Adipocyte (in vitro differentiated cells): ENCODE data around the gene SGTB.
A peak's percentile ranks its signal among the peaks of the same experiment; 100 is the strongest.

Source experiments
- DNase-seq: peaks from one replicate; pipeline ENCODE4 v3.0.0-alpha.2; 2015; ENCODE audit warnings: low read depth
- H3K27me3 ChIP-seq: replicated peaks from 2 replicates; pipeline ENCODE4 v1.7.0; 2013; ENCODE audit warnings: mild to moderate bottlenecking, low read length, moderate library complexity; ENCODE audit not compliant: control insufficient read depth, insufficient read depth
- H3K36me3 ChIP-seq: 2 replicates; pipeline ENCODE4 v1.7.0; 2013; ENCODE audit warnings: low read length, mild to moderate bottlenecking, moderate library complexity; ENCODE audit not compliant: control insufficient read depth, insufficient read depth, severe bottlenecking
- H3K4me1 ChIP-seq: 2 replicates; pipeline ENCODE4 v1.7.0; 2013; ENCODE audit warnings: mild to moderate bottlenecking, low read length, moderate library complexity; ENCODE audit not compliant: control insufficient read depth, insufficient read depth
- H3K4me3 ChIP-seq: 2 replicates; pipeline ENCODE4 v1.7.0; 2013; ENCODE audit warnings: mild to moderate bottlenecking, low read length, moderate library complexity
- H3K9ac ChIP-seq: 2 replicates; pipeline ENCODE4 v1.7.0; 2013; ENCODE audit warnings: mild to moderate bottlenecking, low read length, moderate library complexity
- H3K9me3 ChIP-seq: 2 replicates; pipeline ENCODE4 v1.7.0; 2013; ENCODE audit warnings: mild to moderate bottlenecking, low read length, moderate library complexity; ENCODE audit not compliant: control insufficient read depth

SGTB gene

DNA sequence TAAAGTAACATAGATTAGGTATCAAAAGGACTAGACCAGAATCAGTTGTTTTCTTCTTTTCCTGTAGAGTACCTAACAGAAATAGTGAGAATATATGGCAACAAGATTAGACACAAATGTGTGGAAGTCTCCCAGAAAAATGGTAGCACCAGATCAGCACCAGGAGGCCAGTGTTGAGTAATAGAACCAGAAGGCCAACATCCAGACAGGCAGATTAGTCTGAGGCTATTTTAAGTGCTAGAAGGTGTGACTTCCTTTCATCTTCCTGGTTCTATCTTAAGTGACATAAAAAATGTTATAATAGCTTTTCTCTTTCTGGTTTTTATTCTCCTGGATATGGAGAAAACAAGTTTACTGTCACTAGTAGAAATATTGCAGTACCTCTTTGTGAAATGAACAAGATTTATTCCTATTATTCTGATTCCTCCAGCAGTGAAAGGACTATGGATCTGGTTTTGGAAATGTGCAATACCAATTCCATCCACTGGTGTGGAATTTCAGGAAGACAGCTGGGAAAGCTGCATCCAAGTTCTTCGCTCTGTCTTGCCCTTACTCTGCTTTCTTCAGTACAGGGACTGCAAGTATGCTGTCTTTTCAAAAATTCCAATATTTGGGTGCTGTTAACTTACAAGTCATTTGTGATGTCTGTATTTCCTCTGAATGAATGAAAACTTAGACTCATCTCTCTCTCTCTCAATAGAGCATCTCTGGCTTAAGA lies 57.9 kb downstream of the SGTB start:
- H3K4me1 ChIP-seq: peaks cover 4% of the 10 kb centered on the region
- peaks cover 65% of the 10 kb centered on the region for H3K36me3 ChIP-seq
- H3K4me3 ChIP-seq: no peak overlapping the region
- DNase-seq: peak; percentile 14
- H3K9ac ChIP-seq: no peak overlapping the region
- H3K9me3 ChIP-seq: no peaks in the 10 kb centered on the region
- no peaks in the 10 kb centered on the region for H3K27me3 ChIP-seq

DNA sequence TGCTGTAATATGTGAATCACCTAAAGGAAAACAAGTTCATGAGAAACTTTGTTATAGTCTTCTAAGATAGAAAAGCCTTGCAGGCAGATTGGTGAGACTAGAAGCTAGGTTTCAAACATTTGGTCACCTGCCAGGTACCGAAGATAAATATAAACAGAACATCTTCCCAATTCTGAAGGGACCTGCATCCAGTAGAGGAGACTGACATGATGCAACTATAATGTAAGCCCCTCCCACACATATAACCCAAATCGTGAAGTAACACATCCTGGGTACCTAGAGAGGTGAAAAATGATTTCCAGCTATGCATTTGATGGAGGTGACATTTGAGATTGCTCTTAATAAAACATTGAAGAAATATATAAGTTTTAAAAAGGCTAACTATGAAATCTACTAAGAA lies 67.2 kb downstream of the SGTB start:
- no peak overlapping the region for H3K4me3 ChIP-seq
- H3K9me3 ChIP-seq: no peaks in the 10 kb centered on the region
- no peaks in the 10 kb centered on the region for H3K4me1 ChIP-seq
- DNase-seq: no peak
- no peak overlapping the region for H3K9ac ChIP-seq
- H3K36me3 ChIP-seq: peaks cover 49% of the 10 kb centered on the region
- no peaks in the 10 kb centered on the region for H3K27me3 ChIP-seq

GRCh38 chr5:65651144-65651543 lies 70.8 kb downstream of the SGTB start:
- Histone ChIP-seq H3K9me3 (no peaks in the 10 kb centered on the region), H3K4me1 (no peaks in the 10 kb centered on the region), H3K36me3 (peaks cover 35% of the 10 kb centered on the region), H3K9ac (no peak overlapping the region), H3K27me3 (no peaks in the 10 kb centered on the region), H3K4me3 (no peak overlapping the region)
- no peak for DNase-seq

GRCh38 chr5:65647941-65648340 lies 74.0 kb downstream of the SGTB start:
- Histone ChIP-seq H3K36me3 (peaks cover 27% of the 10 kb centered on the region), H3K4me3 (no peak overlapping the region), H3K4me1 (no peaks in the 10 kb centered on the region), H3K27me3 (no peaks in the 10 kb centered on the region), H3K9me3 (no peaks in the 10 kb centered on the region), H3K9ac (no peak overlapping the region)
- no peak for DNase-seq

- Histone ChIP-seq H3K9ac (no peak overlapping the region), H3K27me3 (no peaks in the 10 kb centered on the region), H3K36me3 (peaks cover 18% of the 10 kb centered on the region), H3K9me3 (no peaks in the 10 kb centered on the region), H3K4me1 (no peaks in the 10 kb centered on the region), H3K4me3 (no peak overlapping the region)
- DNase-seq: no peak
These were observed 75.0 kb downstream of the SGTB start for GRCh38 chr5:65646938-65647337.

DNA sequence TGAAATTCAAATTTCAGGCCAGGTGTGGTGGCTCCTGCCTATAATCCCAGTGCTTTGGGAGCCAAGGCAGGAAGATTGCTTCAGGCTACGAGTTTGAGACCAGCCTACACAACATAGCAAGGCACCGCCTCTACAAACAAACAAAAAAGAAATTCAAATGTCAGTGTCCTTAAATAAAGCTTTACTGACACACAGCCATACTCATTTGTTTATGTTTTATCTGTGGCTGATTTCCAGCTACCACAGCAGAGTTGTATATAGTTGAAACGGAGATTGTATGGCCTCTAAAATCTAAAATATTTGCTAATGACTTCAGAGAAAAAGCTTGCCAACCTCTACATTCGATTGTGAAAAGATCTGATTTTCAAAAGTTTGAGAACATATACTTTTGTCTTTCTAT lies 81.7 kb downstream of the SGTB start:
- no peaks in the 10 kb centered on the region for H3K27me3 ChIP-seq
- no peaks in the 10 kb centered on the region for H3K9me3 ChIP-seq
- no peak overlapping the region for H3K9ac ChIP-seq
- no peak for DNase-seq
- H3K4me3 ChIP-seq: no peak overlapping the region
- no peaks in the 10 kb centered on the region for H3K4me1 ChIP-seq
- peaks cover 52% of the 10 kb centered on the region for H3K36me3 ChIP-seq

GRCh38 chr5:65630981-65631380 lies 90.9 kb downstream of the SGTB start:
- Histone ChIP-seq H3K9me3 (no peaks in the 10 kb centered on the region), H3K9ac (no peak overlapping the region)
- no peak for DNase-seq

DNA sequence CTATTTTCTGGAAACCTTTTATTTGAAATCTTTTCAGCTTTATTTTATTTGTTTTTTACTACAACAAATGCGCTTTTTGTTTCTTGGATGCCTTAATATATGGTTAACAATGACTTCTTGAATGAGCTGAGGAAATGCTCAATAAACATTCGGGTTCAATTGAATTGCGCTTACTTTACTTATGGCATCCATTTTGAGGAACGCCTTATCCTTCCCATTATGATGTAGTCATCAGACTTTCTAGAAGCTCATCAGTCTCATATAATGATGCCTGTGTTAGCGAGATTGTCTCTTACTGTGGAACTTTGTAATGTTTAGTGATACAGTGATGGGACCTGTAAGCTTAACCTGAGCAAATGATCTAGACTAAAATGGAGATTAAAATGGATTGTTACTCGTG lies 96.2 kb downstream of the SGTB start:
- Histone ChIP-seq H3K4me1 (peaks cover 22% of the 10 kb centered on the region), H3K36me3 (peaks cover 11% of the 10 kb centered on the region), H3K27me3 (no peaks in the 10 kb centered on the region), H3K9ac (peak overlapping the region; percentile 93), H3K4me3 (peak overlapping the region; percentile 97), H3K9me3 (no peaks in the 10 kb centered on the region)
- DNase-seq: peak; percentile 2

More at GRCh38 chr5:65630981-65631380, 90.9 kb downstream of the SGTB start:
- peaks cover 20% of the 10 kb centered on the region for H3K36me3 ChIP-seq
- H3K4me1 ChIP-seq: peaks cover 4% of the 10 kb centered on the region
- no peak overlapping the region for H3K4me3 ChIP-seq
- no peaks in the 10 kb centered on the region for H3K27me3 ChIP-seq

DNA sequence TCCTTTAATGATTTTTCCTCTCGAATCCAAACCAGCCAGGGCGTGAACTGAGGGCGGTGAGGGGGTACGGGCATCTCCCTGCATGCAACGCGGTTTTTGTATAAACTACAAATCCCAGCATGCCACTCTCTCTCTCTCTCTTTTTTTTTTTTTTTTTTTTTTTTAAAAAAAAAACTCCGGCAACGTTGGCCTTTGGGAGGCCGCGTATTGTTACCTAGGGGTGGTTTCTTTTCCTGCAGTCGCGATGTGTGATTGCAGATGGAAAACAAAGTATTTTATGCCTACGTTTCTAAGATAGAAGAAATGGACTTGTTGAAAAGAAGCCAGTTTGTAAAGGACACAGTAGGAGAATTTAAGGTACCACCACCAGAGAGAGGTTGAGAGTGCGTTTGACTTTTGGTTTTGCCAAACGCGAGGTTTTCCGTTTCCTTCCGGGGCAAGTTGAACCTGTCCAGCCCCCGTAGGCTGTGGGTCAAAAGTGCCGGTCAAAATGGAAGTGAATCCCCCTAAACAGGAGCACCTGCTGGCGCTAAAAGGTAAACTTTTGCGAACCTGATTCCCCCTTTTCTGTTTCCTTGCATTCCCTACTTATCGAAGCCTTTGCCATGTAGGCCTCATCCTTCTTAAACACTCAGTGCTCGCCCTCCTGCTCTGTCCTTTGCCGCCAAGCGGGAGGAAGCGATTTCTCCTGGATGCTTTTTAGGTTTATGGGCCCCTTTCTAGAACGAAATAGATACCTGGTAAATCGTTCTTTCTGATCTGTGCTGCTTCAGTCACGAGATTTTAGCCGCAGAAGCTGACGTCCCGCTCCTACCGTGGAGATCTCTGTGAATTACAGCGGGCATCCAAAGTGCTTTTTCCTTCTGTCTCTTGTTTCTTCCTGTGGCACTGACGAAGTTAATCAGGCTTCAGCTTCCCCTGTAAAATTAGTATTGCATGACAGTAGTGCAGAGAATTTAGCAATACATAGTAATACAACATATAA lies 97.0 kb downstream of the SGTB start, which contains the start of the genes SHLD3 and TRAPPC13:
TSS of gene SHLD3 (plus strand) at position 457 of the 985 bp plus-strand sequence. CDS start 4,561 bp downstream, outside the sequence.
TSS of gene TRAPPC13 (plus strand) at position 457 of the 985 bp plus-strand sequence. CDS start at position 491, 34 bp downstream.
- Histone ChIP-seq H3K4me3 (peak within 1 kb of the TSS; percentile 97), H3K27me3 (no peaks in the 10 kb centered on the region), H3K4me1 (peaks cover 26% of the 10 kb centered on the region), H3K9me3 (no peaks in the 10 kb centered on the region), H3K36me3 (peaks cover 9% of the 10 kb centered on the region), H3K9ac (peak within 1 kb of the TSS; percentile 93)
- DNase-seq: peak; percentile 94

GRCh38 chr5:65624025-65624570 lies 97.8 kb downstream of the SGTB start, which contains the start of gene TRIM23:
Gene TRIM23 (minus strand): TSS chr5:65624333. CDS start chr5:65624274, 59 bp downstream.
- Histone ChIP-seq H3K36me3 (peaks cover 1% of the 10 kb centered on the region), H3K4me1 (peaks cover 27% of the 10 kb centered on the region), H3K4me3 (peak within 1 kb of the TSS; percentile 97), H3K27me3 (no peaks in the 10 kb centered on the region), H3K9ac (peak within 1 kb of the TSS; percentile 93), H3K9me3 (no peaks in the 10 kb centered on the region)
- DNase-seq: peak; percentile 97

- Histone ChIP-seq H3K4me1 (peaks cover 27% of the 10 kb centered on the region), H3K9me3 (no peaks in the 10 kb centered on the region), H3K27me3 (no peaks in the 10 kb centered on the region), H3K36me3 (no peaks in the 10 kb centered on the region), H3K9ac (peak overlapping the region; percentile 93), H3K4me3 (peak overlapping the region; percentile 97)
- peak; percentile 16 for DNase-seq
These were observed 98.4 kb downstream of the SGTB start for GRCh38 chr5:65623482-65623881.
